CD14-positive monocyte (primary cell): ENCODE results near the gene MGAT5B. TPM values are rescaled to one million over a fixed set of nuclear protein-coding genes. Genes with fewer than 3 reads are reported as not detected.

Source experiments
- DNase-seq, 3 donors: peaks; one replicate each; pipeline ENCODE4 v3.0.0-alpha.2; 2011 to 2022
- H2AFZ ChIP-seq: 2 replicates; pipeline ENCODE4 v1.6.0; 2012; ENCODE audit warnings: mild to moderate bottlenecking, low read depth, low read length, inconsistent platforms; ENCODE audit not compliant: insufficient read depth, poor library complexity, severe bottlenecking
- H3K27ac ChIP-seq, 2 donors: 1 replicate in 1 of 2; 2 replicates in 1 of 2; pipeline ENCODE4 v1.5.1; 2012 to 2013; ENCODE audit warnings: low read length in 2 of 2, control low read depth in 1 of 2, inconsistent platforms in 1 of 2, low read depth in 1 of 2, mild to moderate bottlenecking in 1 of 2
- H3K27me3 ChIP-seq, 2 donors: one replicate each; pipeline versions ENCODE4 v1.6.0 to v1.6.1; 2011 to 2013; ENCODE audit warnings: low read length in 2 of 2; ENCODE audit not compliant: control insufficient read depth in 2 of 2, insufficient read depth in 2 of 2
- H3K36me3 ChIP-seq, 2 donors: replicated peaks in 1 of 2; 1 replicate in 1 of 2; 2 replicates in 1 of 2; pipeline versions ENCODE4 v1.5.1 to v1.6.1; 2012 to 2013; ENCODE audit warnings: low read length in 2 of 2, control low read depth in 1 of 2, inconsistent platforms in 1 of 2, mild to moderate bottlenecking in 1 of 2; ENCODE audit not compliant: insufficient read depth in 2 of 2, control insufficient read depth in 1 of 2
- H3K4me1 ChIP-seq, 2 donors: 1 replicate in 1 of 2; 2 replicates in 1 of 2; pipeline versions ENCODE4 v1.5.1 to v1.6.1; 2012 to 2013; ENCODE audit warnings: low read length in 2 of 2, control low read depth in 1 of 2, inconsistent platforms in 1 of 2, mild to moderate bottlenecking in 1 of 2, moderate library complexity in 1 of 2; ENCODE audit not compliant: insufficient read depth in 2 of 2, control insufficient read depth in 1 of 2
- H3K4me2 ChIP-seq: replicated peaks from 2 replicates; pipeline ENCODE3; 2012; ENCODE audit warnings: low read length, moderate library complexity, mild to moderate bottlenecking; ENCODE audit not compliant: poor library complexity, severe bottlenecking; ENCODE audit errors: extremely low read depth
- H3K4me3 ChIP-seq, 3 experiments: fragments of 200-600 bp in 1 of 3; sonication (generic) in 1 of 3; replicated peaks in 1 of 3; 1 replicate in 2 of 3; 2 replicates in 1 of 3; pipeline ENCODE4 v1.5.1; 2011 to 2013; ENCODE audit warnings: low read length in 3 of 3, mild to moderate bottlenecking in 3 of 3, control low read depth in 2 of 3, low read depth in 2 of 3, inconsistent platforms in 1 of 3, moderate library complexity in 1 of 3
- H3K79me2 ChIP-seq: 2 replicates; pipeline ENCODE4 v1.6.0; 2012; ENCODE audit warnings: mild to moderate bottlenecking, control low read depth, inconsistent platforms, low read length, moderate library complexity; ENCODE audit not compliant: insufficient read depth
- H3K9ac ChIP-seq: 2 replicates; pipeline ENCODE4 v1.6.0; 2017; ENCODE audit warnings: low read length, mild to moderate bottlenecking; ENCODE audit not compliant: insufficient read depth, poor library complexity, severe bottlenecking
- H3K9me3 ChIP-seq, 2 donors: replicated peaks in 1 of 2; 1 replicate in 1 of 2; 2 replicates in 1 of 2; pipeline versions ENCODE4 v1.5.1 to v1.6.1; 2012 to 2013; ENCODE audit warnings: low read length in 2 of 2, control low read depth in 1 of 2; ENCODE audit not compliant: control insufficient read depth in 1 of 2, insufficient read depth in 1 of 2
- H4K20me1 ChIP-seq: 2 replicates; pipeline ENCODE4 v1.6.0; 2012; ENCODE audit warnings: mild to moderate bottlenecking, low read length, control low read depth, moderate library complexity; ENCODE audit not compliant: insufficient read depth
- H3K27ac Mint-ChIP-seq, 7 donors: one replicate each; pipeline ENCODE4 v1.8.0; 2020; ENCODE audit warnings: mild to moderate bottlenecking in 7 of 7, mixed read lengths in 7 of 7, moderate library complexity in 6 of 7, inconsistent platforms in 2 of 7
- H3K27me3 Mint-ChIP-seq, 3 donors: one replicate each; pipeline ENCODE4 v1.8.0; 2021 to 2022; ENCODE audit warnings: low read depth in 3 of 3, mild to moderate bottlenecking in 3 of 3, mixed read lengths in 3 of 3, moderate library complexity in 3 of 3, inconsistent platforms in 1 of 3
- H3K36me3 Mint-ChIP-seq, 2 donors: one replicate each; pipeline ENCODE4 v1.8.0; 2020; ENCODE audit warnings: mixed read lengths in 2 of 2, inconsistent platforms in 1 of 2, mild to moderate bottlenecking in 1 of 2
- H3K4me1 Mint-ChIP-seq: one replicate; pipeline ENCODE4 v1.8.0; 2020; ENCODE audit warnings: mild to moderate bottlenecking, mixed read lengths
- H3K4me3 Mint-ChIP-seq, 2 donors: one replicate each; pipeline ENCODE4 v1.8.0; 2020; ENCODE audit warnings: mild to moderate bottlenecking in 2 of 2, mixed read lengths in 2 of 2, moderate library complexity in 1 of 2
- H3K9me3 Mint-ChIP-seq, 7 donors: one replicate each; pipeline ENCODE4 v1.8.0; 2020 to 2022; ENCODE audit warnings: mixed read lengths in 7 of 7, mild to moderate bottlenecking in 6 of 7, moderate library complexity in 6 of 7, inconsistent platforms in 2 of 7
- CTCF ChIP-seq: fragments of 200-600 bp; IDR thresholded peaks from one replicate; pipeline ENCODE4 v1.8.0; 2022; ENCODE audit warnings: antibody characterized with exemption, mild to moderate bottlenecking
- WGBS: methylation state at CpG from one replicate; pipeline ENCODE4 v1.1.5; 2013; ENCODE audit warnings: missing lambda C conversion rate; ENCODE audit not compliant: insufficient coverage; 5-methylcytosine and 5-hydroxymethylcytosine counted together
- intact Hi-C, 2 donors: fragments of 100-400 bp; cut with micrococcal nuclease; formaldehyde crosslinking; loops; one replicate each; pipeline versions ENCODE4 v1.15.0 to v1.15.1; 2023
- polyA plus RNA-seq, 3 donors: library from polyadenylated mRNA; depleted of rRNA in 1 of 3; unstranded in 2 of 3; stranded (reverse) in 1 of 3; fragments of 300-500 nt in 2 of 3; fragments of >200 nt in 1 of 3; fragmentation: Illumina TruSeq in 2 of 3; gene quantifications; 1 replicate in 2 of 3; 2 replicates in 1 of 3; pipeline ENCODE4 v1.2.3, GENCODE V29; 2012 to 2021

MGAT5B gene
- polyA plus RNA-seq, 3 donors = not detected

- Histone ChIP-seq H3K4me3 (no peak overlapping the region), H3K9ac (no peak overlapping the region), H4K20me1 (no peaks in the 10 kb centered on the region), H3K9me3 (no peaks in the 10 kb centered on the region), H3K4me1 (no peaks in the 10 kb centered on the region), H2AFZ (no peak overlapping the region), H3K36me3 (no peaks in the 10 kb centered on the region), H3K79me2 (no peaks in the 10 kb centered on the region), H3K27me3 (no peaks in the 10 kb centered on the region), H3K4me2 (no peak overlapping the region), H3K27ac (no peak overlapping the region)
- intact Hi-C loops = no loop called here
- H3K27me3 Mint-ChIP-seq = peaks cover 0 to 11% (median 2%) of the 10 kb centered on the region in 3 donors
- H3K4me3 Mint-ChIP-seq = no peak overlapping the region
- no peak for TF ChIP-seq CTCF
- no peak for DNase-seq
- no peaks in the 10 kb centered on the region for H3K4me1 Mint-ChIP-seq
- peaks cover 0 to 3% (median 0%) of the 10 kb centered on the region in 7 donors for H3K9me3 Mint-ChIP-seq
- WGBS = 89% methylated on average over 6 of the region's 13 CpGs
- peak overlapping the region in 1 of 7 donors; percentile 18 for H3K27ac Mint-ChIP-seq
- H3K36me3 Mint-ChIP-seq = no peaks in the 10 kb centered on the region
Observed at GRCh38 chr17:76904116-76904515, 35.9 kb downstream of the MGAT5B start.

DNA sequence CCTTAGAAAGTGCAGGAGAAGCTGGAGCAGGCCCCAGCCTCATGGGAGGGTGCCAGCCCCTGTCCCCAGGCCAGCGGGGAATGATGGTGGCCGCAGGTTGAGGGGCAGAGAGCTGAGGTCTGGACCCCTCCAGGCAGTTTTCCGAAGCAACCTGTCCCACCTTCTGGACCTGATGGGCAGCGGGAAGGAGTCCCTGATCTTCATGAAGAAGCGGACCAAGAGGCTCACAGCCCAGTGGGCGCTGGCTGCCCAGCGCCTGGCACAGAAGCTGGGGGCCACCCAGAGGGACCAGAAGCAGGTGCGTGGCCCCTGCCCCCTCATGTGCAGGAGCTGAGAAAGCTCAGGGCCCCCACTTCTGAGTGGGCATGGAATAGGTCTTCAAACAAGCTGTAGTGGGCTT lies 36.8 kb downstream of the MGAT5B start:
- H3K4me3 ChIP-seq = no peak overlapping the region
- peaks cover 0 to 18% (median 2%) of the 10 kb centered on the region in 3 donors for H3K27me3 Mint-ChIP-seq
- H3K79me2 ChIP-seq = no peaks in the 10 kb centered on the region
- no peak overlapping the region for H3K27ac ChIP-seq
- H3K4me1 Mint-ChIP-seq = no peaks in the 10 kb centered on the region
- no peaks in the 10 kb centered on the region for H3K36me3 ChIP-seq
- no peaks in the 10 kb centered on the region for H3K9me3 ChIP-seq
- intact Hi-C loops = no loop called here
- H3K9me3 Mint-ChIP-seq = peaks cover 0 to 3% (median 0%) of the 10 kb centered on the region in 7 donors
- no peaks in the 10 kb centered on the region for H4K20me1 ChIP-seq
- no peaks in the 10 kb centered on the region for H3K36me3 Mint-ChIP-seq
- DNase-seq = no peak
- no peaks in the 10 kb centered on the region for H3K27me3 ChIP-seq
- no peak overlapping the region for H3K27ac Mint-ChIP-seq
- no peak overlapping the region for H3K4me2 ChIP-seq
- H3K4me1 ChIP-seq = no peaks in the 10 kb centered on the region
- 92% methylated on average over 8 of the region's 8 CpGs for WGBS
- H2AFZ ChIP-seq = no peak overlapping the region
- TF ChIP-seq CTCF = no peak
- H3K4me3 Mint-ChIP-seq = no peak overlapping the region
- H3K9ac ChIP-seq = no peak overlapping the region
